GM19395 (cell line): ENCODE data around the gene GATA2.

Experiments
- ATAC-seq: cut with Tn5 transposase; IDR thresholded peaks from one replicate; pipeline ENCODE4 v1.9.1; 2021; ENCODE audit warnings: mild to moderate bottlenecking, moderate library complexity; ENCODE audit not compliant: unreplicated experiment

Gene GATA2

GRCh38 chr3:128436214-128436613, 56.8 kb downstream of the GATA2 start:
- ATAC-seq = no peak

GRCh38 chr3:128435561-128435960, 57.4 kb downstream of the GATA2 start:
- ATAC-seq = no peak

- no peak for ATAC-seq
Observed at GRCh38 chr3:128435058-128435457, 57.9 kb downstream of the GATA2 start.

- no peak for ATAC-seq
Observed at GRCh38 chr3:128434524-128434923, 58.5 kb downstream of the GATA2 start.

- ATAC-seq = no peak
Observed at GRCh38 chr3:128433837-128434165, 59.2 kb downstream of the GATA2 start.

- ATAC-seq = no peak
Observed at GRCh38 chr3:128432971-128433836, 59.8 kb downstream of the GATA2 start.

- no peak for ATAC-seq
Observed at GRCh38 chr3:128432301-128432970, 60.6 kb downstream of the GATA2 start.

- ATAC-seq = no peak
Observed at GRCh38 chr3:128431803-128432300, 61.1 kb downstream of the GATA2 start.

GRCh38 chr3:128430731-128431130, 62.3 kb downstream of the GATA2 start:
- no peak for ATAC-seq

GRCh38 chr3:128430301-128430700, 62.7 kb downstream of the GATA2 start:
- ATAC-seq = no peak

- ATAC-seq = no peak
Observed at GRCh38 chr3:128429751-128430150, 63.2 kb downstream of the GATA2 start.
